ENCODE results near the gene METTL22.

METTL22 gene

GRCh38 chr16:8696880-8697279, 75.4 kb downstream of the METTL22 start:
- H3K27ac ChIP-seq (ENCODE audit: low read length), result no peak overlapping the region
- no peaks in the 10 kb centered on the region for H3K27me3 ChIP-seq (ENCODE audit: low read depth, low read length)
- H3K4me2 ChIP-seq (ENCODE audit: low read length), result no peak overlapping the region
- no peaks in the 10 kb centered on the region for H3K9me3 ChIP-seq (ENCODE audit: insufficient read depth, low read length)
- H4K20me1 ChIP-seq (ENCODE audit: insufficient read depth, low read length), result no peaks in the 10 kb centered on the region
- no peaks in the 10 kb centered on the region for H3K4me1 ChIP-seq (ENCODE audit: low read length)
- H3K36me3 ChIP-seq (replicated peaks; ENCODE audit: low read depth, low read length), result no peaks in the 10 kb centered on the region
- H2AFZ ChIP-seq (ENCODE audit: low read depth, low read length), result no peak overlapping the region
- no peak overlapping the region for H3K4me3 ChIP-seq (ENCODE audit: low read length)
- H3K9ac ChIP-seq (ENCODE audit: low read length), result no peak overlapping the region
- H3K79me2 ChIP-seq (ENCODE audit: low read length), result no peaks in the 10 kb centered on the region
- TF ChIP-seq EZH2phosphoT487 (IDR thresholded peaks at IDR 0.05; ENCODE audit: low read depth) (no peak), CTCF (IDR thresholded peaks at IDR 0.05; ENCODE audit: low read depth, low read length) (no peak)

GRCh38 chr16:8697965-8698364, 76.5 kb downstream of the METTL22 start:
- H3K4me1 ChIP-seq (ENCODE audit: low read length), result no peaks in the 10 kb centered on the region
- no peak overlapping the region for H3K4me3 ChIP-seq (ENCODE audit: low read length)
- no peaks in the 10 kb centered on the region for H3K79me2 ChIP-seq (ENCODE audit: low read length)
- H3K36me3 ChIP-seq (replicated peaks; ENCODE audit: low read depth, low read length), result no peaks in the 10 kb centered on the region
- H2AFZ ChIP-seq (ENCODE audit: low read depth, low read length), result no peak overlapping the region
- H3K9ac ChIP-seq (ENCODE audit: low read length), result no peak overlapping the region
- H3K9me3 ChIP-seq (ENCODE audit: insufficient read depth, low read length), result no peaks in the 10 kb centered on the region
- H3K27ac ChIP-seq (ENCODE audit: low read length), result no peak overlapping the region
- H3K4me2 ChIP-seq (ENCODE audit: low read length), result no peak overlapping the region
- no peaks in the 10 kb centered on the region for H4K20me1 ChIP-seq (ENCODE audit: insufficient read depth, low read length)
- TF ChIP-seq CTCF (IDR thresholded peaks at IDR 0.05; ENCODE audit: low read depth, low read length) (no peak), EZH2phosphoT487 (IDR thresholded peaks at IDR 0.05; ENCODE audit: low read depth) (no peak)
- no peaks in the 10 kb centered on the region for H3K27me3 ChIP-seq (ENCODE audit: low read depth, low read length)
